GM12801 (cell line): ENCODE results near the gene PMM2.

ENCODE experiments used
- CTCF ChIP-seq: IDR thresholded peaks from one replicate; pipeline ENCODE4 v1.5.1; 2011; ENCODE audit warnings: control low read depth; ENCODE audit not compliant: insufficient read length; ENCODE audit errors: extremely low read depth

PMM2 gene

GRCh38 chr16:8785408-8785807 lies 12.2 kb upstream of the PMM2 start:
- no peak for TF ChIP-seq CTCF

- TF ChIP-seq CTCF, result no peak
These were observed 9.0 kb upstream of the PMM2 start for GRCh38 chr16:8788578-8789172.

GRCh38 chr16:8795091-8795490 lies 2.5 kb upstream of the PMM2 start:
- TF ChIP-seq CTCF, result no peak

- TF ChIP-seq CTCF, result no peak
These were observed 1.8 kb upstream of the PMM2 start for GRCh38 chr16:8795818-8796217.

GRCh38 chr16:8796469-8797363 lies 923 bp upstream of the PMM2 start:
- no peak for TF ChIP-seq CTCF

GRCh38 chr16:8798174-8798527 lies 512 bp downstream of the PMM2 start:
- no peak for TF ChIP-seq CTCF

GRCh38 chr16:8798535-8799157 lies 1.0 kb downstream of the PMM2 start:
- TF ChIP-seq CTCF, result no peak
